D721Med (cell line): ENCODE data around the gene MAGEB6.
"Not testable (repeated sequence)": the region's sequence is repeated elsewhere in the genome, so short reads cannot be mapped to it uniquely, and the experiment has no call there.

Experiments used
- DNase-seq: peaks from one replicate; pipeline ENCODE4 v3.0.0; 2011; ENCODE audit warnings: low spot score; ENCODE audit not compliant: insufficient read length
- FAIRE-seq: peaks from 2 replicates; lab custom pipeline; 2011; peaks lifted over from hg19 to GRCh38; lab: Jason Lieb, UNC
- TF ChIP-seq, protein P1 (sequence below): IDR thresholded peaks from 2 replicates; pipeline ENCODE4 v1.5.1; 2012; ENCODE audit warnings: mild to moderate bottlenecking, control low read depth; ENCODE audit not compliant: insufficient read depth; ENCODE audit errors: missing control alignments

The MAGEB6 gene, protein sequence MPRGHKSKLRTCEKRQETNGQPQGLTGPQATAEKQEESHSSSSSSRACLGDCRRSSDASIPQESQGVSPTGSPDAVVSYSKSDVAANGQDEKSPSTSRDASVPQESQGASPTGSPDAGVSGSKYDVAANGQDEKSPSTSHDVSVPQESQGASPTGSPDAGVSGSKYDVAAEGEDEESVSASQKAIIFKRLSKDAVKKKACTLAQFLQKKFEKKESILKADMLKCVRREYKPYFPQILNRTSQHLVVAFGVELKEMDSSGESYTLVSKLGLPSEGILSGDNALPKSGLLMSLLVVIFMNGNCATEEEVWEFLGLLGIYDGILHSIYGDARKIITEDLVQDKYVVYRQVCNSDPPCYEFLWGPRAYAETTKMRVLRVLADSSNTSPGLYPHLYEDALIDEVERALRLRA

DNA sequence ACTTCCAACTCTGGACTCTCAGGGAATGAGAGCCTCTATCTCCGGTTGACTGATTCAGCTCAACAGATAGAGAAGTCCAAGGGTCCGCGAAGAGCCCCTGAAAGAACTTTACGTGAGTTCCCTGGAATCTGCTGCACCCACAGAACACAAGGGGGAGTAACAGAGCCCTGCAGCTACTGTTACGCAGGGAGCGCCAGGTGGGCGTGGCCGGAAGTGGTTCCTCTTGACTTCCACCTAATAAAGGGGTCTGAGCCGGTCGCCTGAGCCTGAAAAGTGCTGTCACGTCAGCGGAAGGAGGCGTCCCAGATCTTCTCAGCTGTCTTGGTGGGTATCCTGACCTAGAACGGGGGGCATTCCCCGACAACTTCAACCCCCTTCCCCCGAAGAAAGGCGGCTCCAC is at the start of gene MAGEB6:
Gene MAGEB6 (plus strand): TSS at position 237 of the 400 bp plus-strand sequence. CDS start 1,407 bp downstream, outside the sequence.
- FAIRE-seq (no peak), DNase-seq (no peak)

DNA sequence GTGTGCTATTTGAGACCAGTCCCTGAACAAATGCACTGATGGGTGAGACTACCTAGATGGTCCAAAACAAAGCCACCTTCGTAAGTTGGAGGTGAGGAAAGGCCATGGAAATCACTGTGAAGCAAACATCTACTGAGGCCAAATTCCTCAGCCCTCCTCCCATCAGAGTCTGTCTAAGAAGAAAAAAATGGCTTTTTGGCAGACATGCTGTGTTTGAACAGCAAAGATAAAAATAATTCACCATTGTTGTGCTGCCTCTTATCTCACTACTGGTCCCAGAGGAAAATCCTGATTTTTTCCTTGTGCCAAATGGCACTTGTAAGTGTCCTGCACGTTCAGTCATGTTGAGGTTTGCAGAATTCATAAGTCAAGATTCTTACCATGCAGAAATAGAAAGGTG is 46.2 kb upstream of the MAGEB6 start:
- TF ChIP-seq, protein P1, sequence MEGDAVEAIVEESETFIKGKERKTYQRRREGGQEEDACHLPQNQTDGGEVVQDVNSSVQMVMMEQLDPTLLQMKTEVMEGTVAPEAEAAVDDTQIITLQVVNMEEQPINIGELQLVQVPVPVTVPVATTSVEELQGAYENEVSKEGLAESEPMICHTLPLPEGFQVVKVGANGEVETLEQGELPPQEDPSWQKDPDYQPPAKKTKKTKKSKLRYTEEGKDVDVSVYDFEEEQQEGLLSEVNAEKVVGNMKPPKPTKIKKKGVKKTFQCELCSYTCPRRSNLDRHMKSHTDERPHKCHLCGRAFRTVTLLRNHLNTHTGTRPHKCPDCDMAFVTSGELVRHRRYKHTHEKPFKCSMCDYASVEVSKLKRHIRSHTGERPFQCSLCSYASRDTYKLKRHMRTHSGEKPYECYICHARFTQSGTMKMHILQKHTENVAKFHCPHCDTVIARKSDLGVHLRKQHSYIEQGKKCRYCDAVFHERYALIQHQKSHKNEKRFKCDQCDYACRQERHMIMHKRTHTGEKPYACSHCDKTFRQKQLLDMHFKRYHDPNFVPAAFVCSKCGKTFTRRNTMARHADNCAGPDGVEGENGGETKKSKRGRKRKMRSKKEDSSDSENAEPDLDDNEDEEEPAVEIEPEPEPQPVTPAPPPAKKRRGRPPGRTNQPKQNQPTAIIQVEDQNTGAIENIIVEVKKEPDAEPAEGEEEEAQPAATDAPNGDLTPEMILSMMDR = no peak
- no peak for DNase-seq
- no peak for FAIRE-seq

More for the DNA sequence above, at the start of gene MAGEB6:
- TF ChIP-seq, protein P1 = no peak

DNA sequence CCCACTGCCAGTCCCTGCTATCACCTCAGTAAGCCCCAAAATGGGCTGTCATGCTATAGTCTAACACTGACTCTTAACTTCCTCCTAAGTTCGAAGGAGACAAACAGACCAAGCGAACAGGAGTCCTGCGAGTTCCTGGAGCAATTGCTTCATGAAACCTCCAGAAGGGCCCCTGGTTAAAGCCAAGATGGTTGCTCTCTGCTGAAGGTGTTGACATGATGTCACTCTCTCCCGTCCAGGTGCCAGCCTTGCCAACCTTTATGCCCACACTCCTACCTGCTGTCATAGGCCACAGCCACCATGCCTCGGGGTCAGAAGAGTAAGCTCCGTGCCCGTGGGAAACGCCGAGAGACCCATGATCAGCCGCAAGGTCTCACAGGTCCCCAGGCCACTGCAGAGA is 31.9 kb upstream of the MAGEB6 start, which contains the start of gene MAGEB6B:
Gene MAGEB6B (plus strand): TSS at position 301 of the 400 bp plus-strand sequence. CDS start 0 bp downstream, at position 301.
- no peak for DNase-seq
- TF ChIP-seq, protein P1 = no peak
- no peak for FAIRE-seq

DNA sequence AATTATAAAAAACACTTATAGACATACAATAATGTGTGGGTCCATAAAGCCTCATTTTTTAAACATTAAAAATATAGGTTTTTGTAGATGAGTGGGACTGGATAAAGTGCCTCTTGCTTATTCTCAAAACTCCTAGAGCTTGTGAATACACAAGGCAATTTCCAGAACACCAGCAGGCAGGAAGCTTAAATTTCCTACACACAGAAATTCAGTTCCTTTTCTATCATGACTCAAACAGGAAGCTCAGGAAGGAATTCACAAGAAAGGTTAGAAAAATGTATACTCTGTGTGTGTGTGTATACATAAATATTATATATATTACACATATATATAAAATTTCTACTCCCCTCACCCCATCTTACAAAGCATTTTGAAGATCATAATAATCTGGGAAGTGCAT is 11.3 kb downstream of the MAGEB6 start:
- FAIRE-seq = no peak
- TF ChIP-seq, protein P1 = no peak

DNA sequence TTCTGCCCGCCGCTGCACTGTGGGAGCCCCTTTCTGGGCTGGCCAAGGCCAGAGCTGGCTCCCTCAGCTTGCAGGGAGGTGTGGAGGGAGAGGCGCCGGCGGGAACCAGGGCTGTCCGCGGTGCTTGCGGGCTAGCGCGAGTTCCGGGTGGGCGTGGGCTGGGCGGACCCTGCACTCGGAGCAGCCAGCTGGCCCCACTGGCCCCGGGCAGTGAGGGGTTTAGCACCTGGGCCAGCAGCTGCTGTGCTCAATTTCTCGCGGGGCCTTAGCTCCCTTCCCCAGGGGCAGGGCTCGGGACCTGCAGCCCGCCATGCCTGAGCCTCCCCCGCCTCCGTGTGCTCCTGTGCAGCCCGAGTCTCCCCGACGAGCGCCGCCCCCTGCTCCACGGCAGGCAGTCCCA is 12.5 kb downstream of the MAGEB6 start:
- FAIRE-seq, DNase-seq: not testable (repeated sequence)

More for the DNA sequence above, 11.3 kb downstream of the MAGEB6 start:
- no peak for DNase-seq

DNA sequence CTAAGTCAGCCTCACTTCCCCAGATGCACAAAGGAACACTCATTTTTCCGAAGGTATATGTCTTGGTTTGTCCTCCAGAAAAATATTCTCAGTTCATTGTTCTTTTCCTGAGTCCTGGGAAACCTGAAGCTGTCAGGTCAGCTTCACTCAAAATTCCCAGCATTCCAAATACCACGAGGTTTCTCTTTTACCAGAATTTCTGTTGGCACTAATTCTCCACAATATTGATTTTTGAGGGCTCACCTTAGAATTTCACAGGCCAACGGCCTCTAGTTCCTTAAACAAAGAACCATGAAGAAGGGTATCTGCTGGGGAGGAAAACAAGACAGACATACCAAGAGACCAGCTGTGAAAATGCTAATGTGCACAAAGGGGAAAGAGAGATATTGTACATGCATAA is 15.8 kb downstream of the MAGEB6 start:
- no peak for DNase-seq
- no peak for FAIRE-seq
- TF ChIP-seq, protein P1 = no peak

DNA sequence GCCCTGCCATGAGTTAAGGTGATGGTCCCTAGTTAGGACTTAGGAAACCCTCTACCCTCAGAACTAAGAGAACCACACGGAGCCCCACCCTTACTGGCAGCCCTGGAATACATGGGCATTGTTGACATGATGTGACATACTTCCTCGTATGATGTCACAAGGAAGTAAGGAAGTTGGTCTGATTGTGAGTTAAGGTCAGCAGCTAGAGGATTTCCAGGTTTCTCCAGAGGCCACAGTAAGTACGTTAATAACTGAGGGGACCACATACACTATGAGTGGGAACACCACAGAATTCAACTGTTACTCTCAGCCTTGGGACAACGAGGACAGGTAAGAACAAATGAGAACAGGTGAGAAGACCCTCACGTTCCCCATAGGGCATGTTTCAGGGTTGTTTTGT is 23.6 kb downstream of the MAGEB6 start, which contains the start of gene MAGEB5:
Gene MAGEB5 (plus strand): TSS at position 301 of the 400 bp plus-strand sequence. CDS start 1,133 bp downstream, outside the sequence.
- DNase-seq (no peak), FAIRE-seq (no peak)
- TF ChIP-seq, protein P1 = no peak
